ENCODE data around the gene BCAS3. TPM values are rescaled to one million over a fixed set of nuclear protein-coding genes. Genes with fewer than 3 reads are reported as not detected.

The BCAS3 gene
- total RNA-seq, 2 experiments from 2014 or later: 13.4 to 14.5 TPM

- Histone ChIP-seq H3K4me2 (ENCODE audit: low read length) (no peak overlapping the region), H3K36me3 (ENCODE audit: insufficient read depth, low read length) (no peaks in the 10 kb centered on the region), H3K4me1 (ENCODE audit: insufficient read depth, low read length, poor library complexity, severe bottlenecking) (no peaks in the 10 kb centered on the region), H2AFZ (ENCODE audit: low read length) (no peak overlapping the region), H3K27ac (ENCODE audit: low read depth, low read length, poor library complexity, severe bottlenecking) (no peak overlapping the region), H3K4me3 (ENCODE audit: low read depth, low read length, poor library complexity, severe bottlenecking) (no peak overlapping the region), H4K20me1 (ENCODE audit: insufficient read depth, low read length) (no peaks in the 10 kb centered on the region), H3K9me2 (ENCODE audit: insufficient read depth, low read length) (no peaks in the 10 kb centered on the region), H3K79me2 (ENCODE audit: insufficient read depth, low read depth, low read length) (no peaks in the 10 kb centered on the region), H3K9me3 (ENCODE audit: low read length) (no peaks in the 10 kb centered on the region)
- no TSS peak for BruUV-seq (replicated peaks)
- no peak for DNase-seq (ENCODE audit: low spot score)
- ChIA-PET CTCF (ENCODE audit: unreplicated experiment) (no interaction called here), POLR2A (no interaction called here)
- no peak for TF ChIP-seq CTCF (conservative IDR thresholded peaks at IDR 0.05; ENCODE audit: low read length)
- TF ChIP-seq EZH2phosphoT487 (IDR thresholded peaks at IDR 0.05; ENCODE audit: borderline replicate concordance, low read depth, low read length): no peak
- intact Hi-C loops (cut with micrococcal nuclease; ENCODE audit: unreplicated experiment): no loop called here
Measured at GRCh38 chr17:61179380-61179806, 501.7 kb downstream of the BCAS3 start.

GRCh38 chr17:61183793-61184192 lies 506.1 kb downstream of the BCAS3 start:
- Histone ChIP-seq H3K9me2 (ENCODE audit: insufficient read depth, low read length) (no peaks in the 10 kb centered on the region), H3K27ac (ENCODE audit: low read depth, low read length, poor library complexity, severe bottlenecking) (no peak overlapping the region), H3K36me3 (ENCODE audit: insufficient read depth, low read length) (no peaks in the 10 kb centered on the region), H3K4me3 (ENCODE audit: low read depth, low read length, poor library complexity, severe bottlenecking) (no peak overlapping the region), H4K20me1 (ENCODE audit: insufficient read depth, low read length) (no peaks in the 10 kb centered on the region), H3K4me2 (ENCODE audit: low read length) (no peak overlapping the region), H3K79me2 (ENCODE audit: insufficient read depth, low read depth, low read length) (no peaks in the 10 kb centered on the region), H2AFZ (ENCODE audit: low read length) (no peak overlapping the region), H3K4me1 (ENCODE audit: insufficient read depth, low read length, poor library complexity, severe bottlenecking) (no peaks in the 10 kb centered on the region), H3K9me3 (ENCODE audit: low read length) (no peaks in the 10 kb centered on the region)
- TF ChIP-seq CTCF (conservative IDR thresholded peaks at IDR 0.05; ENCODE audit: low read length) (no peak), EZH2phosphoT487 (IDR thresholded peaks at IDR 0.05; ENCODE audit: borderline replicate concordance, low read depth, low read length) (no peak)
- BruUV-seq (replicated peaks): no TSS peak
- DNase-seq (ENCODE audit: low spot score): no peak
- CTCF ChIA-PET (ENCODE audit: unreplicated experiment): no interaction called here
- POLR2A ChIA-PET: interaction anchor here (0.5 kb wide), 1 partner anchor 47 kb away, joined by 8 read pairs; no protein-coding TSS in a partner anchor
- intact Hi-C loops (cut with micrococcal nuclease; ENCODE audit: unreplicated experiment): no loop called here

- BruUV-seq (replicated peaks): no TSS peak
- H3K4me3 ChIP-seq (ENCODE audit: low read depth, low read length, poor library complexity, severe bottlenecking): no peak overlapping the region
- no peaks in the 10 kb centered on the region for H3K36me3 ChIP-seq (ENCODE audit: insufficient read depth, low read length)
- TF ChIP-seq EZH2phosphoT487 (IDR thresholded peaks at IDR 0.05; ENCODE audit: borderline replicate concordance, low read depth, low read length) (no peak), CTCF (conservative IDR thresholded peaks at IDR 0.05; ENCODE audit: low read length) (no peak)
- H3K79me2 ChIP-seq (ENCODE audit: insufficient read depth, low read depth, low read length): no peaks in the 10 kb centered on the region
- H3K9me3 ChIP-seq (ENCODE audit: low read length): no peaks in the 10 kb centered on the region
- intact Hi-C loops (cut with micrococcal nuclease; ENCODE audit: unreplicated experiment): no loop called here
- no peak overlapping the region for H2AFZ ChIP-seq (ENCODE audit: low read length)
- H3K9me2 ChIP-seq (ENCODE audit: insufficient read depth, low read length): no peaks in the 10 kb centered on the region
- CTCF ChIA-PET (ENCODE audit: unreplicated experiment): no interaction called here
- H3K4me1 ChIP-seq (ENCODE audit: insufficient read depth, low read length, poor library complexity, severe bottlenecking): no peaks in the 10 kb centered on the region
- H4K20me1 ChIP-seq (ENCODE audit: insufficient read depth, low read length): no peaks in the 10 kb centered on the region
- POLR2A ChIA-PET: interaction anchor here (0.7 kb wide), 1 partner anchor 432 kb away, joined by 3 read pairs; no protein-coding TSS in a partner anchor
- H3K27ac ChIP-seq (ENCODE audit: low read depth, low read length, poor library complexity, severe bottlenecking): no peak overlapping the region
- no peak for DNase-seq (ENCODE audit: low spot score)
- no peak overlapping the region for H3K4me2 ChIP-seq (ENCODE audit: low read length)
Measured at GRCh38 chr17:61185385-61185784, 507.7 kb downstream of the BCAS3 start.
